ENCODE results near the gene MRPL18.

MRPL18 gene

GRCh38 chr6:159844737-159845645, 54.7 kb downstream of the MRPL18 start:
- DNase-seq (ENCODE audit: low read depth), result no peak
